GM12872 (cell line): ENCODE measurements around the gene DIS3L2.
A peak's percentile ranks its signal among the peaks of the same experiment; 100 is the strongest.

Source experiments
- TF ChIP-seq, protein P1 (sequence below): IDR thresholded peaks from 3 replicates; pipeline ENCODE4 v1.5.1; 2011; ENCODE audit warnings: low read depth, mild to moderate bottlenecking, low read length, moderate library complexity; ENCODE audit not compliant: insufficient read depth

The DIS3L2 gene

DNA sequence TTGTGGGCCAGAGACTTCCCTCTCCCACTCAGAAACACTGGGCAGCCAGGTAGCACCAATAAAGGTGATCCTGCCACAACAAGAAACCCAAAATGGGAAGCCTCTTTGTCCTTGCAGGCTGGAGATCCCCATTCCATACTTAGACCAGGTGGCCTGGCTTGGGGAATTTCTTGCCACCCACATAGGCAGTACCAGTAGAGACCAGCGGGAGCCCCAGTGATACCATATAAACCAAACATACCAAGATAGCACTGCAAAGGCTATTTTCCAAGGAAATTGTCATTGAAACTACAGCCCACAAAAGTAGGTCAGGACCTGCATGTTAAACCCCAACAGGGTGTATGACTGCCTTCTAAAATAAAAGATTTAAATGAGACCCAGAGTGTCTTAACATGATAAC lies 171.6 kb downstream of the DIS3L2 start:
- TF ChIP-seq, protein P1, sequence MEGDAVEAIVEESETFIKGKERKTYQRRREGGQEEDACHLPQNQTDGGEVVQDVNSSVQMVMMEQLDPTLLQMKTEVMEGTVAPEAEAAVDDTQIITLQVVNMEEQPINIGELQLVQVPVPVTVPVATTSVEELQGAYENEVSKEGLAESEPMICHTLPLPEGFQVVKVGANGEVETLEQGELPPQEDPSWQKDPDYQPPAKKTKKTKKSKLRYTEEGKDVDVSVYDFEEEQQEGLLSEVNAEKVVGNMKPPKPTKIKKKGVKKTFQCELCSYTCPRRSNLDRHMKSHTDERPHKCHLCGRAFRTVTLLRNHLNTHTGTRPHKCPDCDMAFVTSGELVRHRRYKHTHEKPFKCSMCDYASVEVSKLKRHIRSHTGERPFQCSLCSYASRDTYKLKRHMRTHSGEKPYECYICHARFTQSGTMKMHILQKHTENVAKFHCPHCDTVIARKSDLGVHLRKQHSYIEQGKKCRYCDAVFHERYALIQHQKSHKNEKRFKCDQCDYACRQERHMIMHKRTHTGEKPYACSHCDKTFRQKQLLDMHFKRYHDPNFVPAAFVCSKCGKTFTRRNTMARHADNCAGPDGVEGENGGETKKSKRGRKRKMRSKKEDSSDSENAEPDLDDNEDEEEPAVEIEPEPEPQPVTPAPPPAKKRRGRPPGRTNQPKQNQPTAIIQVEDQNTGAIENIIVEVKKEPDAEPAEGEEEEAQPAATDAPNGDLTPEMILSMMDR = peak; percentile 36; the same call in 2 of the 3 replicates

DNA sequence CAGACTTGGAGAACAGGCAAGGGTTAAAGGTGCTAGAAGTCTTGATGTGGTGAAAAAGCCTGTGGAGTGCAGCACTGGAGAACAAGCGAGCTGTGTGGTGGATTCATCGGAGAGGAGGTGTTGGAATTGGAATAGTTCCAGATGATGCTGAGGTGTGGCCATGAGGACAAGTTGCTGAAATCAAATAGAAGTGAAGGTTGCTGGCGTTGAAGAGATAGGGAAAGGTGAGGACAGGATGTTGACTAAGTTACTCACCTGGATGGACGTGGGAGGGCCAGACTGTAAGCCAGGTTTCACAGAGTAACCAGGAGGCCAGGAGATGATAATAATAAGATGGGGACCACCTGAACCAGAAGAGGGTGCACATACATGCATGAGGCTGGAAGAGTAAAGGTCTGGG lies 173.4 kb downstream of the DIS3L2 start:
- TF ChIP-seq, protein P1 = no peak

DNA sequence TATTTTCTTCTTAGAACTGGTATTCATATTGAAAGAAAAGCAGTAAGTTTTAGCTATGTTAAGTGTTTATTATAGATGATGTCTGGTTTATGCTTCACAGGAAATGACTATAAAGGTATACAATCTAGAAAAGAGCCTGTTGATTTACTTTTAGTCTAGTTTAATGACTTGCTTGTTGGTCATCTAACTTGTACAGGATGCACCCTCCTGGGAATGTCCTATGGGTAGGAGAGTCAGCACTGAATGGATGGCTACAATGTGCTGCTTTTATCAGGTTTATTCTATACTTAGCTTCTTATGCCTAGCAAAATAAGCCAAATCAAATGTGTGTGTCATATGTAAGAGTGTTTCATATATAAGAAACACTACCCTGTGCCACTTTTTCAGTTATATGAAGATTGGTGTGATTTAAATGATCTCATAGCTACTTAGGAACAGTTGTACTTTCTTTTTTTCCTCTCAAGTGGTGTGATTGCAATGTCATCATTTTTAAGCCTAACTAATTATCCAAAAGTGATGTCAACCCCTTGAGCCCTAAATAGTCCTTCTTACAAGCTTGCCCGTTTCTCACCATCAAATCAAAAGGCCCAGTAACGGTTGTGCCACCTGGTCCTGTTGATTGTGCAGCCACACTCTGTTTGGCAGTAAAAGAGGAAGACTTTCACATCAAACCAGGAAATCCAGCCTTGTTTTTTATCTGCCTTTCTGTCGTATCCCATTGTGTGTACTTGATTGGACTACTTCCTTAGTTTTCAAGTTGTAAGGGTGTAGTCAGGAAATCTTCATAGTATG lies 176.0 kb downstream of the DIS3L2 start:
- TF ChIP-seq, protein P1 = no peak

- TF ChIP-seq, protein P1 = no peak
Measured at GRCh38 chr2:232138441-232138840, 176.9 kb downstream of the DIS3L2 start.

- TF ChIP-seq, protein P1 = no peak
Measured at GRCh38 chr2:232139171-232139594, 177.7 kb downstream of the DIS3L2 start.

DNA sequence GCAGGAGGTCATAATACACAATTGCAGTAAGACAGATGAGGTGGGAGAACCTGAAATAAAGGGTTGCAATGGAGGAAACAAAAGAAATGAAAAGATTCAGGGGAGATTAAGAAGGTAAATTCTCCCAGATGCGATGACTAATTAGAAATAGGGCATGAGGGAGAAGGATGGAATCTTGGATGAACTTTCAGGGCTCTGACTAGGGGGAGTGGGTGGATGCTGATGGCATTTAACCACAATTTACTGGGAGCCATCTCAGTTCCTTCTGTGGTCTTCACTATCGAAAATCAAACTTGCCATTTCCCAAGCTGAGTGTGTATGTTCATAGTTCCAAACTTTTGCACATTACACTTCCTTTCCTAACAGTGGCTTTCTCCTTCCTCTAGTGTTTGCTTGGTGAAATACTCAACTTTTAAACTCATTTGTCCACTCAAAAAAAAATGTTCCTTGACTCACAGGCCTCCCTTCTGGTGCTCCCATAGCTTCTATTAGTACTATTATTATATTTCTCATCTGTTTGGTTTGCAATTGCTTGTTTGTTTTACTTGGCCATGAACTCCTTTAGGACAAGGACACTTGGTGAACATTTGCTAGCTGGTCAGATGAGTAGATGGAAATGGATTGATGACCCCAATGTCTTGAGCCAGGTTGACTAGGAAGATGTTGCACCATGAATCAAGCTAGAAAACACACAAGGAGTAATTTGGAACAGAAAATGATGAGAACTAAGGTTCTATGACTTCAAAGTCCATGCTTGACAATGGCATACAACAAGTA lies 178.5 kb downstream of the DIS3L2 start:
- TF ChIP-seq, protein P1 = no peak

- TF ChIP-seq, protein P1 = no peak
Measured at GRCh38 chr2:232141591-232141990, 180.1 kb downstream of the DIS3L2 start.
